NCI-H1092 treated with DMSO at 0.1 percent for 48 hours (cell line): Measurements from ENCODE around the gene FAM117B.

ENCODE experiments used
- DNase-seq: peaks from one replicate; lab custom pipeline; 2025; lab: John Stamatoyannopoulos, UW

The FAM117B gene

DNA sequence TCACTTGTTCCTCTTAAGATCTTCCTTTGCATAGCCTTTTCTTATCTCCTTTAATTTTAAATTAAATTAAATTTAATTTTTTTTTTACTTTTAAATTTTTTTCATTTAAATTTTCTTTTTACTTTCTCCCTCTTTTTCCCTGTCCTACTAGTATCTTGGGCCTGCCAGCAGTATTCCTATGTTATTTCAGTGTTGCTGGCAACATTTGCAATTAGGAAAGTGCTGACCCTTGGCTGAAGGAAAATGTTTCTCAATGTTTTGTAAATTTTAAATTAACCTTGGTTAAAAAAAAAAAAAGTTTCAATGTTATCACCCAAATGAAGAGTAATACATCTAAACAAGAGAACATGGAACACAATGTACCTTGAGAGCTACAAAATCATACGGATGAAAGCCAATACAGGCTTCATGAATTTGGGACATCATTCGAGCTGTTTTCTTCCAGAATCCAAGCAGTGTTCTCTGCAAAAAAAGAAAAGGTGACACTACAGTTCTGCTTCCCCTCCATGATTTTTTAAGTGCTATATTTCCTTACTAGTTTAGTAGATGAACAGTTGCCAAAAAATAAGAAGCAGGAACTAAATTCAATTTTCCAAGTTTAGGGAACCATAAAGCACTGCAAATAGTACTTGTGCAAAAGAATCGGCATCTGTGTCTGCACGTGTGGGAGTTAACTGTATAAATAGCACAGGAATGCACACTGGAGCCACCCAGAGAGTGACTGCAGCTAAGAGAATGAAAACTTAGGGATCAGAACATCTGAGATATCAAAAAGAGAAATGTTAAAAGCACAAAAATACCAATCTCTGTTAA lies 181.0 kb downstream of the FAM117B start:
- DNase-seq = no peak

DNA sequence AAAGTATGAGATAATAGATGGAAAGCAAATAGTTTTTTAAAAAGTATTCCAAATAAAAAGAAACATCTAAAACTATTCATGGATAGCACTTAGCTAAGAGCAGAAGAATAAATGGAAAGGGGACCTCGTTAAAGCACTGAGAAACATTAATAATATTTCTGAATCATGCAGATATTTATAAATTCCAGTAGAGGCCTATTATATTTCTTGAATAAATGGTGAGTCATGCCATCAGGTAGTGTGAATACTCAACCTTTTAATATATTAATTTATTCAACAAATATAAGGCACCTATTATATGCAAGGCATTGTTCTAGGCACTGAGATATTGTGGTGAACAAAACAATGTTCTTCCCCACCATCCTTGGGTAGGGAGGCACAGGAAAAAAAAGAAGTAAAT lies 183.0 kb downstream of the FAM117B start:
- no peak for DNase-seq

DNA sequence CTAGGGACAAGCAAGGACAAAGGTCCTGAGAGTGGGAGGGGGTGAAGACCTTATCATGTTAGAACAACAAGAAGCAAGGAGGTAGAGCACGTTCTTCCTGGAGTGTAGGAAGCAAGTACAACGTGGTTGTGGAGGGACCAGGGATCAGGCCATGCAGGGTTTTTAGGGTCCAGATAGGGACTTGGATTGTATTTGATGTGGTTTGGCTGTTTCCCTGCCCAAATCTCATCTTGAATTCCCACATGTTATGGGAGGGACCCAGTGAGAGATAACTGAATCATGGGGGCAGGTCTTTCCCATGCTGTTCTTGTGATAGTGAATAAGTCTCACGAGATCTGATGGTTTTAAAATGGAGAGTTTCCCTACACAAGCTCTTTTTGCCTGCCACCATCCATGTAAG lies 183.6 kb downstream of the FAM117B start:
- DNase-seq = no peak
